DMS 273 (cell line): ENCODE results near the gene SEMA3D.
"Not testable (repeated sequence)": the region's sequence is repeated elsewhere in the genome, so short reads cannot be mapped to it uniquely, and the experiment has no call there.

ENCODE experiments used
- DNase-seq: peaks from one replicate; lab custom pipeline; 2025; ENCODE audit not compliant: unreplicated experiment; lab: John Stamatoyannopoulos, UW

Gene SEMA3D

DNA sequence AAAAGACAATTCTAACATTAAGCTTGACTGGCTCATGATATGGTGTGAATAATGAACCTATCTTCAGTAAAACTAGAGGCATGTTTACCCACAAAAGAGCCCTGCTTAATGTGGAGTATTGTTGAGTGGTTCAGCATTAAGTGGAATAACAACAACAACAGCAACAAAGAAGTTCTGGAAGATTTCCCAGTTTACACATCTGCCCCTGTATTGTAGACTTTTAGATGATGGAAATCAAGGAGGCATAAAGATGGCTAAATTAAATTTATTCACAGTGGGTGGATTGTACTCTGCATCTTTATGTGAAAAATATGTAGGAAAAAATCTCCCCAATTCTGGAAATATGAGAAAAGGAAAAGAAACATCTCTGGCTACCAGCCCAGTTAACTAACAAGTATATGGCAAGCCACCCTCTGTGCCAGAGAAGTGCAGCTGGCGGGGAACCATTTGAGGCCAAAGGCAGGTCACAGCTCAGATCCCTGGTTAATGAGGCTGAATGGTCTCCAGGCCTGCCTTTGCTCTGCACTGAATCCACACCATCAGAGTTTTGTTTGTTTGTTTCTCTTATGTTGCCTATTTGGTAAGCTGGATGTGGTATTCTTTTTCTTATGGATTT lies 186.0 kb downstream of the SEMA3D start:
- peak; percentile 97 for DNase-seq

DNA sequence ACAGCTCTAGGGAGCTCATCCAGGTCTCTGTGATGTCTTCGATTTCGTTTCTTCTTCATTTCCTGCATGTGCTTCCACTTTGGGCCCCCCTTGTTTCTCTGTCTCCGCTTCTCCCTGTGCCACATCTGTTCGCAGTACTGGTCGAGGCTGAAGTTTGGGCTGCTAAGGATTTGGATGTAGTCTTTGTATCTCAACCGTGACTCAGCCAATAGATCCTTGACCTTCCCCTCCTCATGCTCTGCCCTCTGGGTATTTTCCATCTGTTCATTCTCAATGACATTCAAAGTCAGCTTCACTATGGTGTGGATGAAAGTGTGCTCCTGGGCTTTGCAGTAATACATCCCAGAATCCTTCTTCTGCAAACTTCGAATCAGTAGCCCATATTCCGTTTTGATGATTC lies 187.4 kb downstream of the SEMA3D start:
- DNase-seq = peak; percentile 89

DNA sequence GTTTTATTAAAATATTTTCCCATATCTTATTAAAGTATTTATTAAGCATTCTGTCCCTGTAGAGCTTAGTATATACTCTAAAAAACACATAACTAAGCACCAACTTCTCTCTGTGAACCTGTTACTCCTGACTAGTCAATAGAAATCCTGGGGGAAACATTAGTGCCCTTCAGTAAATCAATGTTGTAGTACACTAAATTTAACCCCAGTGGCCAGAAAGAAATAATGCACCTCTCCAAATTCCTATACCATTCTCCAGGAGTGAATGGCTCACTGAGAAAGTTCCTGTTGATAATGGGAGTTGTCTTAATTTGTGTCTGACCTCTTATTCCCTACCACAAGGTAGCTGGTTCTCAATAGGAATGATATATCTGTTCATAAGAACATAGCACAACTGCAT lies 188.2 kb downstream of the SEMA3D start:
- peak; percentile 58 for DNase-seq

DNA sequence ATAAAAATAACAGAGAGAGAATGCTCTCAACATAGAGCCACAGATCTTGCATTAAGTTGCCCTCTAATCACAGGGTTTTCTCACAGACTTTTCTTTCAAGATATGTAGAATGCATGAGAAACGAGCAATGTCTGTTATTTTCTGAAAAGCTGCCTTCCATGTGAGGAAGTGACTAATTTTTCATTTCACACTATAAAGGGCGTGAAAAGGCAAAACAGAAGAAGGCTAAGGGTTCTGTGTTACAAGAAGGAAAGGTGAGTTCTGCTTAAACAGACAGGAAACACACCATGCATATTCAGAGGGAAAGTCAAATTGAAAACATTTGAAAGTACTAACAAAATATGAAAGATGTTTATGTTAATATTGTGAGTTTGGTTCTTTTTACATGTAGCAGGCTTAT lies 189.2 kb downstream of the SEMA3D start:
- DNase-seq = no peak

DNA sequence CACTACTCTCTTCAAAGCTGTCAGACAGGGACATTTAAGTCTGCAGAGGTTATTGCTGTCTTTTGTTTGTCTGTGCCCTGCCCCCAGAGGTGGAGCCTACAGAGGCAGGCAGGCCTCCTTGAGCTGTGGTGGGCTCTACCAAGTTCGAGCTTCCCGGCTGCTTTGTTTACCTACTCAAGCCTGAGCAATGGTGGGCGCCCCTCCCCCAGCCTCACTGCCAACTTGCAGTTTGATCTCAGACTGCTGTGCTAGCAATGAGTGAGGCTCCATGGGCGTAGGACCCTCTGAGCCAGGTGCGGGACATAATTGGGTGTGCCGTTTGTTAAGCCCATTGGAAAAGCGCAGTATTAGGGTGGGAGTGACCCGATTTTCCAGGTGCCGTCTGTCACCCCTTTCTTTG lies 193.9 kb downstream of the SEMA3D start:
- not testable (repeated sequence) for DNase-seq

DNA sequence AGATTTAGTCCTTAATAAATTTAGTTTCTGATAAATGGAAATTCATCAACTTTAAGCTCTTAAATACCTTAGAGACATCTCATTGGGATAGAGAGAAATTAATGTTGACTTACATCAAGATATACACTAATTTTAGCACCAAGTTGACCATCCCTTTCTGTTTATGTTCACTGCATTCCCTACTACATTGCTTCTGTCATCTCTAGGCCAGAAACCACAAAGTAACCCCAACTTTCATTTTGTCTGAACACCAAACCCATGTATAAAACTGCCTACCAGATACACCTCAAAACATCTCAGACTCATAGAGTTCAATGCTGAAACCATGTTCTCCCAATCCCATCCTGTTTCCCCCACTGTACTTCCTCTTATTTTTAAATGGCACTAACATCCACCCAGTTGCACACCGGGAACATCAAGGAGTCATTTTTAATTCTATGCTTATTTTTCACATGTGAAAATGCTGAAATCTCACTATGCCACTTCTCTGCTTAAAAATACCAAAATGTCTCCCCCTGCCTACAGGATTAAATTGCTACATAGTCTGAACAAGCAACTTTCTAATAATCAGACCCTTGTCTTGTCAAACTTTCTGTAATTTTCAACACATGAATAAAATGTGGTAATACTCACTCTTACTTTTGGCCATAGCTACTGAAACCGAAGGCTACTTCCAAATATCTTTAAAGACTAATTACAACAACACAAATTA lies 201.6 kb downstream of the SEMA3D start:
- no peak for DNase-seq

DNA sequence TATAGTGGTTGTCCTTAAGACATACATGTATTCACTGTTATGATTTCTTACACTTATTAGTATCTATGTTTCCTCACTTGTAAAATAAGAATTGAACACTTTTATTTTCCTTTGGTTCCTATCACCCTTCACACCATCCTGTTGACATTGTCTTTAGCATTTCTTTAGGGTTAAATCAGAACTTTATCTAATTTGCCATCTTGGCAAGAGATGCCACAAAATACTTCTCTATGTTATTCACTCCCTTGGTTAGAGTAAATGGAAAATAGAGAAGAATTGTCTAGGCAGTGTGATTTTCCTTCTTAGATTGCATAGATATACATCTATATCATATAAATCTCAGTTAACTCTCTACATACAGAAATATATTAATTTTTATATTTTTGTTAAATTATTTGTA lies 204.7 kb downstream of the SEMA3D start:
- DNase-seq = no peak

DNA sequence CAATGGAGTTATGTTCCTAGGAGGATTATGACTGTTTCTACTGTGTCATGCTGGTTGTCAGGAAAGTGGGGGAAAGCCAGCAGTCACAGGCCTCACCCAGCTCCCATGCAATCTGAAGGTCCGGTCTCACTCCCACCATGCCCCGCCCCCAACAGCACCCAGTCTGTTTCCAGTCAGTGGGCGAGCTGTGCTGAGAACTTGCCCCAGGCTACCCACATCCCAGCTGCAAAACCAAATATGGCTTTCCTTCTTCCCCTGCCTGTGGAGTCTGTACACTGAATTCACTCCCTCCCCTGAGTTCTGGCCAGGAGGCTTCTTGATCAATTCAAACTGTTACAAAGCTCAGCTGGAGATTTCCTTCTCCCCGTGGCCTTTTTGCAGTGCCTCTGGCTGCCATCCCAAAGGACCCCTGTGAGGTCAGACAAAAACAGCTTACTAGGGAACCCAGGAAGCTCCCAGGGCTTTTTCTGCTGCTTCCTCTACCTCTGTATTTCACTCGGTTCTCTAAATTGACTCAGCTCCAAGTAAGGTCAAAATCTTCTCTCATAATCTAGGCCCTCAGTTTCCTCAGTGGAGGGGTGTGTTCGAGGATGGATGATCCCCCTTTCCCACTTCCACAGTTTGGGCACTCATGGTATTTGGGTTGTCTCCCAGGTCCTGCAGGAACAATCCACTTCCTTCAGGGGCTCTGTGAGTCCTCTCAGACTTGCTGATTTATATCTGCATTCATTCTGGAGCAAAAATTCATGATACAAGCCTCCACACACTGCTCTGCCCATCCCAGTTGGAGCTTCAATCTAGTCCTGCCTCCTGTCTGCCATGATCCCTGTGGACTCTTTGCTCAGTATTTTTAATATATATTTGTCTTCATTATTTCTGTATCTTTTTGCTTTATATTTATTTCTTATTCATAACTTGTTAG lies 205.5 kb downstream of the SEMA3D start:
- no peak for DNase-seq

DNA sequence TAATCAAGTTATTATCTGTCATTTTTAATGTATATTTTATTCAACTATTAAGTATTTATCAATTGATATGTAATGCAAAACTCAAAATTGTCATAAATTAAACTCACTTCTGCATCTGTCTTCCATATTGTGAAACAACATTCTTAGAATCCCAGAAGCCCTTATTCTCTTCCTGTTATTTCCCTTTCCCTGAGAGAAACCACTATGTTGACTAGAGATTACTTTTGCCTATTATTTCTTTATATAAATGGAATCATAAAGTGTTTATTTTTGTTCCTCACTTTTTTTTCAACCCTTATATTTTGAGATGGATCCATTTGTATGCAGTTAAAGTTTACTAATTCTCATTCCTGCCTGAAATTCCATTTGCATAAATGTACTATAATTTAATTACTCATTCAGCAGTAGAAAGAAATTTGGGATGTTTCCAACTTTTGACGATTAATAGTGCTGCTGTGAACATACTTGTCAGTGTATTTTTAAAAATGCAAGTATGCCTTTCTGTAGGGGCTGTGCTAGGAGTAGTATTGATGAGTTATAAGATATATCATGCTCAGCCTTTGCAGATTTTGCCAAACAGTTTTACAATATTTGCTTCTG lies 211.2 kb downstream of the SEMA3D start:
- DNase-seq = peak; percentile 34

DNA sequence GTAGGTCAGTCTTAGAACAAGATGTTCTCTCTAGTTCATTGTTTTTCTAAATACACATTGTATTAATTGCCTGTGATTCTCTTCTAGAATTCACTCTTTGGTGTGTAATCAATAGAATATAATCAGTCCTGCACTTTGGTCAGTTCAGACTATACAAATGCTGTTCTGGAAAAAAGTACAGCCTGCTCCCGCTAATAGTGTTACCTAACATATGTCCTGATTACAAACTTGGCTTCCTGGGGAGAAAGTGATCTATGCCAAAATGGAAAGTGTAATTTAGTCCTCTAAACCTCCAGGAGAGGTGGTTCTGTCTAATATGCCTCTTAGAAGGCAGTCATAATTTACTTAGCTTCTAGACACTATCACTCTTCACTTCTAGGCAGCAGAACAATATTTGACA lies 215.5 kb downstream of the SEMA3D start:
- peak; percentile 77 for DNase-seq

DNA sequence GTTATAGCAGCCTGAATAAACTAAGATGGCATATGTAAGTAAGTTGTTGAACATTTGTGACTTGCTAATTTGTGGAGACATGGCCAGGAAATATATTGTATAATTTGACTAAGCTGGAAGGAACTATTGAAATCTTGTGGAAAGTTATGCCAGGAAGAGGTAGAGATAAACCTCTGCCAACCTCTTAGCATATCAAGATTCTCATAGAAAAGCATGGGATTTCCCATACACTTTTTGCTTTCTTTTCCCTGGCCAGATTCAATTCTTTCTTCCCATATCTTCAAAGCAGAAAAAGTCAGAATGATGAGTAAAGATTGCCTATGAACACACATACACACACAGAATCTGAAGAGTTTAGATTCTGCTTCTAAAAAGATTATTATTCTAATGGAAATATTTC lies 216.2 kb downstream of the SEMA3D start:
- DNase-seq = no peak

DNA sequence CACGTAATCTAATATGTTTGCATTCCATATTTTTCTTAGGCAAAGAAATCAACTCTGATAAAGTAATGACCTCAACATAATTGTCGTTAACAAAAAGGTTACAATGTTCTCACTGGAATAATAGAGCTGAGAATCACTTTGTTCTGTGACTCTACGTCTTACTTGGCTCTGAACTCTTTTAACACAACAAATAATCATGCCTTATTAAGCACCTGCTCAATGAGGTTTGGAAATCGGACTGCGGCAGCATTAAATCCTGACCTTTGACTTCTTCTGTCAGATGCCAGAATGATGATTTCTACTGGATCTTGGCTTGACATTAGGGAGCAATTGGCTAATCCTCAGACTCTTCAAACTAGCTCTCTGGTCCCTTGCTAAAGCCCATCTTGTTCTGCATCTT lies 233.6 kb downstream of the SEMA3D start:
- no peak for DNase-seq

DNA sequence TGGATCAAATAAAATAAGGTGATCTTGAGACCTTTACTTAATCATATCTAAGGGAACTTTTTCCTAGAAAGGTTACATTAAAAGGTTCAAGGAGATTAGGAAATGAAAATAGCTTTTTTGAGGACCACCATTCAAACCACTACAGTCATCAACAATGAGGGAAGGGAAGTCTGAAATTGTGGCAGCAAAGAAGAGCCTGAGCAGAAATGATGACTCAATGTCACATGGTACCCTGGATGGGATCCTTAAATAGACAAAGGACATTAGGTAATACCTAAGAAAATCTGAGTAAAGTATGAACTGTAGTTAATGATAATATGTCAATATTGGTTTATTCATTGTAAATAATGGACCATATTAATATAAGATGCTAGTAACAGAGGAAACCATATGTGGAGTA lies 236.0 kb downstream of the SEMA3D start:
- no peak for DNase-seq

DNA sequence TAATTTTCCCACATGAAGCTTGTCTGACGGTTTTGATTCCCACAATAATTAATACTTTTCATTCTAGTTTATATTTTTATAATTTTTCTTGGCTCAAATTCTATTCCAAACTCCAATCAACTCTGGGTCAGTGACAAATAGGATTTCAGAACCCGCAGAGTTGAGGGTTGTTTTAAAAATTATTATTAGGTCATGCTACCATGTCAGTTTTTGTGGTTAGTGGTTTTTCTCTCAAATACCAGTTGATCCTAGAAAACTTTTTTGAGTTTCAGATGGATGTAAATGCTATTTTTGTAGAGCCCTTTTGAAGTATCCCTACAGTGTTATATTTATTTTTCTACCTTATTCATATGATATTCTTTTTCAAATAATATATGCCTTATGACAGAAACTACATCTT lies 237.4 kb downstream of the SEMA3D start:
- DNase-seq = no peak

DNA sequence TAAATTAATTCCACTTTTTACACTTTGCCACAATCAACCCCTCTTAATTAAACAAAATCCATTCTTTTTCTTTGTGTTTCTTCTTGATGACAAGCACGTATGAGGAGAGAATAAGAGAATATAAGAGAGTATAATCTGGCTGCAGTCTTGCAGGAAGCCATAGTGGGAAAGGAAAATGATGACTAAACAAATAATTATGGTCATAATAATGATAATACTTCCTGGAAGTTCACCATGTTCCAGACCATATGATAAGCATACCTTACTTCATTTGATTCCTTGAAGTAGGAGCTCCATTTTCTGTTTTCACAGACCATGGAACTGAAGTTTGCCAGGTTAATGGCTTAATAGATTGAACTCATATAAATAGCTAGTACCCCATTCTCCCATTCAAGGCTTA lies 237.8 kb downstream of the SEMA3D start:
- DNase-seq = no peak

DNA sequence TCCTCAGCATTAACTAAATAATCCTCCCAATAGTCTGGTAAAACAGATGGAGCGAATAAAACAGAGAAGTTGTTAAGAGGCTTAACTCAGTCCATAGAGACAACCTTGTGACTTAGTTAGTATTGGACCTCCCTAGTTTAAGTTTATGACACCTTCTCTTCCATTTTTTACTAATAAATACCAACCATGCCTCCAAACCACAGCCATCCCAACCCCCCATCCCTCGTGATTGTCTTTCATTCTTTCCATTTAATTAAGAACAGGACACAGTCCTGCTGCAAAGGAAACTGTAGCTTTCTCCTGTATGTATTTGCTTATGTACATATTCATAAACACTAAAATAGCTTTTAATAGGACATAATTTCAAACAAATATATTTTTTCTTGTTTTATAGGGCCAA lies 238.2 kb downstream of the SEMA3D start:
- no peak for DNase-seq

DNA sequence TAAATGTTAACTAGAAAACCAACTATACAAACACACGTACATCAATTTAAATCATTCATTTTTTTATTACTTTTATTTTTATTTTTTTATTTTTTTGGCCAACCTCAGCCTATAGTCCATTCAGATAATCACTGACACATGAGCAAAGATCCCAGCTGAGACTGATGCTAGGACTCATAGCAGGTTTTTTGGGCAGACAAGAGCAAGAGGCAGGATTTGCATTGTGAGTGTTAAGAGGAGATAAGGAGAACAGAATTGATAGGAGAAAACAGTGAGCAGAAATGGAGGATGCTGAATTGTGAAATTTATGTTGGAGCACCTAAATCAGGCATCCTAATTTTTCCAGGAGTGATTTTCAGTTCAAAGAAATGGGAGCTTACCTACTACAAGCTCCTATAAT lies 240.3 kb downstream of the SEMA3D start:
- DNase-seq = no peak
